Stimulated activated CD8-positive, alpha-beta memory T cell treated with anti-CD3 and anti-CD28 coated beads, Interleukin-15, amount 100 ng/mL, for 48 hours (primary cell): ENCODE data around the gene CYP19A1.

Experiments used
- DNase-seq, 2 donors: peaks; one replicate each; pipeline ENCODE4 v3.0.0-alpha.2; 2020; ENCODE audit warnings: low read depth in 2 of 2

The CYP19A1 gene

GRCh38 chr15:51338496-51338895, at the start of gene CYP19A1:
TSS of gene CYP19A1 (minus strand) at chr15:51338596. CDS start at chr15:51242912, 95,684 bp downstream.
- no peak for DNase-seq

- DNase-seq: no peak
These were observed 49.3 kb upstream of the CYP19A1 start for GRCh38 chr15:51387699-51388041.

- no peak for DNase-seq
These were observed 48.7 kb upstream of the CYP19A1 start for GRCh38 chr15:51386960-51387698.

GRCh38 chr15:51386486-51386885, 48.1 kb upstream of the CYP19A1 start:
- DNase-seq: no peak

- DNase-seq: no peak
These were observed 47.6 kb upstream of the CYP19A1 start for GRCh38 chr15:51386029-51386428.

- no peak for DNase-seq
These were observed 44.4 kb upstream of the CYP19A1 start for GRCh38 chr15:51382787-51383186.

GRCh38 chr15:51380999-51381806, 42.8 kb upstream of the CYP19A1 start:
- peak in 1 of 2 donors; percentile 3 for DNase-seq

GRCh38 chr15:51379390-51379789, 41.0 kb upstream of the CYP19A1 start:
- DNase-seq: no peak

- DNase-seq: no peak
These were observed 40.0 kb upstream of the CYP19A1 start for GRCh38 chr15:51378406-51378805.

- no peak for DNase-seq
These were observed 38.8 kb upstream of the CYP19A1 start for GRCh38 chr15:51377038-51377786.

- no peak for DNase-seq
These were observed 37.7 kb upstream of the CYP19A1 start for GRCh38 chr15:51375966-51376640.

GRCh38 chr15:51374131-51374530, 35.7 kb upstream of the CYP19A1 start:
- no peak for DNase-seq

- no peak for DNase-seq
These were observed 32.9 kb upstream of the CYP19A1 start for GRCh38 chr15:51371266-51371665.

- no peak for DNase-seq
These were observed 31.0 kb upstream of the CYP19A1 start for GRCh38 chr15:51369451-51369761.

GRCh38 chr15:51368751-51369450, 30.5 kb upstream of the CYP19A1 start:
- DNase-seq: no peak

GRCh38 chr15:51368307-51368706, 29.9 kb upstream of the CYP19A1 start:
- DNase-seq: no peak

GRCh38 chr15:51367322-51367976, 29.1 kb upstream of the CYP19A1 start:
- DNase-seq: no peak

- no peak for DNase-seq
These were observed 28.5 kb upstream of the CYP19A1 start for GRCh38 chr15:51366920-51367319.

- no peak for DNase-seq
These were observed 27.7 kb upstream of the CYP19A1 start for GRCh38 chr15:51366071-51366470.

GRCh38 chr15:51365417-51365816, 27.0 kb upstream of the CYP19A1 start:
- no peak for DNase-seq

GRCh38 chr15:51363383-51363782, 25.0 kb upstream of the CYP19A1 start:
- DNase-seq: no peak
